ENCODE measurements around the gene CISD1. TPM values are rescaled to one million over a fixed set of nuclear protein-coding genes. Genes with fewer than 3 reads are reported as not detected.
A peak's percentile ranks its signal among the peaks of the same experiment; 100 is the strongest.

CISD1 gene
- total RNA-seq, 1 experiment from 2014 or later: 46.6 TPM

- H3K27ac Mint-ChIP-seq: peak overlapping the region; percentile 64; the same call in 1 of the 2 replicates
- peaks cover 23% of the 10 kb centered on the region for H3K4me1 Mint-ChIP-seq
- no peaks in the 10 kb centered on the region for H3K9me3 Mint-ChIP-seq
- no peaks in the 10 kb centered on the region for H3K36me3 Mint-ChIP-seq
- DNase-seq (ENCODE audit: low spot score) (peak; percentile 26), ATAC-seq (peak; percentile 41)
- H3K27me3 Mint-ChIP-seq (ENCODE audit: low read depth): no peaks in the 10 kb centered on the region
- peak overlapping the region; percentile 96 for H3K4me3 Mint-ChIP-seq
- POLR2A ChIA-PET: interaction anchor here (0.5 to 1.9 kb wide), 3 partner anchors 23 to 1514 kb away, joined by 3 to 10 read pairs (median 4); partner anchors contain the start of gene TFAM
- TF ChIP-seq CREB1 (CRISPR knock-in tag; IDR thresholded peaks at IDR 0.05): 0 out of 2 replicates have a peak, but pooled peaks have one; percentile 6
- no peak for TF ChIP-seq TCF7 (CRISPR knock-in tag; IDR thresholded peaks at IDR 0.05; ENCODE audit: low read depth)
- CTCF ChIA-PET: interaction anchor here (0.6 to 1.9 kb wide), 8 partner anchors 9 to 79 kb away, joined by 3 to 7 read pairs (median 4); partner anchors contain the start of genes CISD1 and TFAM
Observed at GRCh38 chr10:58335306-58336005, 66.5 kb downstream of the CISD1 start.

GRCh38 chr10:58336242-58336641 lies 67.3 kb downstream of the CISD1 start:
- ChIA-PET POLR2A (interaction anchor here (1.9 kb wide), 1 partner anchor 49 kb away, joined by 10 read pairs; the partner anchor contains the start of gene TFAM), CTCF (interaction anchor here (1.3 to 1.9 kb wide), 2 partner anchors 8 to 78 kb away, joined by 4 to 7 read pairs; no protein-coding TSS in a partner anchor)
- ATAC-seq: no peak
- DNase-seq (ENCODE audit: low spot score): no peak
- no peak for TF ChIP-seq AFF4 (CRISPR knock-in tag; IDR thresholded peaks at IDR 0.05; ENCODE audit: borderline replicate concordance)
- Mint-ChIP-seq H3K9me3 (no peaks in the 10 kb centered on the region), H3K27me3 (ENCODE audit: low read depth) (no peaks in the 10 kb centered on the region), H3K27ac (no peak overlapping the region), H3K4me1 (peaks cover 31% of the 10 kb centered on the region), H3K36me3 (no peaks in the 10 kb centered on the region), H3K4me3 (peak overlapping the region; percentile 96)

Other genes starting within 250 kb of the CISD1 start
- gene IPMK, start 1.3 kb upstream of the CISD1 start, total RNA-seq (2021): 9.7 to 10.9 TPM (median 9.9 TPM) in 3 replicates
- gene UBE2D1, start 65.8 kb downstream of the CISD1 start, total RNA-seq (2021): 23.7 to 24.6 TPM (median 23.8 TPM) in 3 replicates
- gene TFAM, start 116.2 kb downstream of the CISD1 start, total RNA-seq (2021): 74.4 to 77.4 TPM (median 76.1 TPM) in 3 replicates
- gene BICC1, start 243.7 kb downstream of the CISD1 start, total RNA-seq (2021): 0.61 to 0.85 TPM (median 0.78 TPM) in 3 replicates

Measured in WTC11 (cell line).